ENCODE measurements around the gene RPP25.

DNA sequence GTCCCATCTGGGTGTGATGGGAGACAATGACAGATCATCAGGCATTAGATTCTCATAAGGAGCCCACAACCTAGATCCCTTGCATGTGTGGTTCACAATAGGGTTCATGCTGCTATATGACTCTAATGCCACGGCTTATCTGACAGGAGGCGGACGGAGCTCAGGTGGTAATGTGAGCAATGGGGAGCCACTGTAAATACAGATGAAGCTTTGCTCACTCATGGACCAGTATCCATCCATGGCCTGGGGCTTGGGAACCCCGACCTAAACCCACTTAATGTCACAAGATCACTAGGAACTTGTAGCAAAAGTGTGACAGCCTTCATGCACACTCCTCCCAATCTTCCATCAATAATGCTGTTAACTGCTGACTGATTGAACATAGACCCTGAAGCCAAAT lies 47.9 kb downstream of the RPP25 start:
- TF ChIP-seq, protein P1, sequence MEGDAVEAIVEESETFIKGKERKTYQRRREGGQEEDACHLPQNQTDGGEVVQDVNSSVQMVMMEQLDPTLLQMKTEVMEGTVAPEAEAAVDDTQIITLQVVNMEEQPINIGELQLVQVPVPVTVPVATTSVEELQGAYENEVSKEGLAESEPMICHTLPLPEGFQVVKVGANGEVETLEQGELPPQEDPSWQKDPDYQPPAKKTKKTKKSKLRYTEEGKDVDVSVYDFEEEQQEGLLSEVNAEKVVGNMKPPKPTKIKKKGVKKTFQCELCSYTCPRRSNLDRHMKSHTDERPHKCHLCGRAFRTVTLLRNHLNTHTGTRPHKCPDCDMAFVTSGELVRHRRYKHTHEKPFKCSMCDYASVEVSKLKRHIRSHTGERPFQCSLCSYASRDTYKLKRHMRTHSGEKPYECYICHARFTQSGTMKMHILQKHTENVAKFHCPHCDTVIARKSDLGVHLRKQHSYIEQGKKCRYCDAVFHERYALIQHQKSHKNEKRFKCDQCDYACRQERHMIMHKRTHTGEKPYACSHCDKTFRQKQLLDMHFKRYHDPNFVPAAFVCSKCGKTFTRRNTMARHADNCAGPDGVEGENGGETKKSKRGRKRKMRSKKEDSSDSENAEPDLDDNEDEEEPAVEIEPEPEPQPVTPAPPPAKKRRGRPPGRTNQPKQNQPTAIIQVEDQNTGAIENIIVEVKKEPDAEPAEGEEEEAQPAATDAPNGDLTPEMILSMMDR (IDR thresholded peaks at IDR 0.05), result no peak
- TF ChIP-seq POLR2A (IDR thresholded peaks at IDR 0.05), result no peak

Measured in body of pancreas (tissue), 4 donors.